ENCODE data around the gene CERS6. TPM values are rescaled to one million over a fixed set of nuclear protein-coding genes. Genes with fewer than 3 reads are reported as not detected.

Gene CERS6
- total RNA-seq, 1 experiment from 2014 or later: not detected

GRCh38 chr2:168744844-168745243 is 288.8 kb downstream of the CERS6 start:
- Histone ChIP-seq H3K9me2 (replicated peaks; ENCODE audit: insufficient read depth, low read length) (no peaks in the 10 kb centered on the region), H2AFZ (ENCODE audit: low read length) (no peak overlapping the region), H3K9me3 (ENCODE audit: low read length) (no peaks in the 10 kb centered on the region), H3K27me3 (ENCODE audit: low read length) (no peaks in the 10 kb centered on the region), H3K36me3 (ENCODE audit: insufficient read depth, low read length) (no peaks in the 10 kb centered on the region), H3K27ac (ENCODE audit: low read length) (no peak overlapping the region), H3K4me3 (ENCODE audit: low read length) (no peak overlapping the region), H4K20me1 (ENCODE audit: insufficient read depth, low read depth, low read length) (no peaks in the 10 kb centered on the region), H3K79me2 (ENCODE audit: low read length) (no peaks in the 10 kb centered on the region), H3K9ac (ENCODE audit: low read length) (no peak overlapping the region), H3K4me2 (ENCODE audit: low read depth, low read length, poor library complexity, severe bottlenecking) (no peak overlapping the region), H3K4me1 (ENCODE audit: low read length) (no peaks in the 10 kb centered on the region)
- no peak for DNase-seq

GRCh38 chr2:168748461-168748860 is 292.4 kb downstream of the CERS6 start:
- no peak overlapping the region for H3K9ac ChIP-seq (ENCODE audit: low read length)
- H3K4me1 ChIP-seq (ENCODE audit: low read length): no peaks in the 10 kb centered on the region
- no peak overlapping the region for H3K4me3 ChIP-seq (ENCODE audit: low read length)
- H3K27ac ChIP-seq (ENCODE audit: low read length): no peak overlapping the region
- DNase-seq: no peak
- H3K79me2 ChIP-seq (ENCODE audit: low read length): no peaks in the 10 kb centered on the region
- H3K36me3 ChIP-seq (ENCODE audit: insufficient read depth, low read length): no peaks in the 10 kb centered on the region
- no peaks in the 10 kb centered on the region for H3K9me2 ChIP-seq (replicated peaks; ENCODE audit: insufficient read depth, low read length)
- no peaks in the 10 kb centered on the region for H4K20me1 ChIP-seq (ENCODE audit: insufficient read depth, low read depth, low read length)
- H3K9me3 ChIP-seq (ENCODE audit: low read length): no peaks in the 10 kb centered on the region
- no peak overlapping the region for H2AFZ ChIP-seq (ENCODE audit: low read length)
- H3K27me3 ChIP-seq (ENCODE audit: low read length): no peaks in the 10 kb centered on the region
- no peak overlapping the region for H3K4me2 ChIP-seq (ENCODE audit: low read depth, low read length, poor library complexity, severe bottlenecking)

GRCh38 chr2:168749297-168749696 is 293.2 kb downstream of the CERS6 start:
- Histone ChIP-seq H4K20me1 (ENCODE audit: insufficient read depth, low read depth, low read length) (no peaks in the 10 kb centered on the region), H3K4me1 (ENCODE audit: low read length) (no peaks in the 10 kb centered on the region)

GRCh38 chr2:168751104-168751740 is 295.1 kb downstream of the CERS6 start:
- H3K4me1 ChIP-seq (ENCODE audit: low read length): no peaks in the 10 kb centered on the region
- no peaks in the 10 kb centered on the region for H3K9me2 ChIP-seq (replicated peaks; ENCODE audit: insufficient read depth, low read length)

More at GRCh38 chr2:168749297-168749696, 293.2 kb downstream of the CERS6 start:
- no peaks in the 10 kb centered on the region for H3K9me2 ChIP-seq (replicated peaks; ENCODE audit: insufficient read depth, low read length)
- no peaks in the 10 kb centered on the region for H3K36me3 ChIP-seq (ENCODE audit: insufficient read depth, low read length)
- no peaks in the 10 kb centered on the region for H3K27me3 ChIP-seq (ENCODE audit: low read length)
- H3K9me3 ChIP-seq (ENCODE audit: low read length): no peaks in the 10 kb centered on the region
- H3K9ac ChIP-seq (ENCODE audit: low read length): no peak overlapping the region
- no peak overlapping the region for H3K4me3 ChIP-seq (ENCODE audit: low read length)
- H3K27ac ChIP-seq (ENCODE audit: low read length): no peak overlapping the region
- H2AFZ ChIP-seq (ENCODE audit: low read length): no peak overlapping the region
- H3K79me2 ChIP-seq (ENCODE audit: low read length): no peaks in the 10 kb centered on the region
- H3K4me2 ChIP-seq (ENCODE audit: low read depth, low read length, poor library complexity, severe bottlenecking): no peak overlapping the region
- DNase-seq: no peak

GRCh38 chr2:168752361-168752760 is 296.3 kb downstream of the CERS6 start:
- Histone ChIP-seq H3K4me3 (ENCODE audit: low read length) (no peak overlapping the region), H3K36me3 (ENCODE audit: insufficient read depth, low read length) (no peaks in the 10 kb centered on the region), H3K9me3 (ENCODE audit: low read length) (no peaks in the 10 kb centered on the region), H3K27ac (ENCODE audit: low read length) (no peak overlapping the region), H4K20me1 (ENCODE audit: insufficient read depth, low read depth, low read length) (no peaks in the 10 kb centered on the region), H3K79me2 (ENCODE audit: low read length) (no peaks in the 10 kb centered on the region), H2AFZ (ENCODE audit: low read length) (no peak overlapping the region), H3K9ac (ENCODE audit: low read length) (no peak overlapping the region), H3K27me3 (ENCODE audit: low read length) (no peaks in the 10 kb centered on the region), H3K4me2 (ENCODE audit: low read depth, low read length, poor library complexity, severe bottlenecking) (no peak overlapping the region), H3K9me2 (replicated peaks; ENCODE audit: insufficient read depth, low read length) (no peaks in the 10 kb centered on the region), H3K4me1 (ENCODE audit: low read length) (no peaks in the 10 kb centered on the region)
- no peak for DNase-seq

More at GRCh38 chr2:168751104-168751740, 295.1 kb downstream of the CERS6 start:
- Histone ChIP-seq H3K27ac (ENCODE audit: low read length) (no peak overlapping the region), H2AFZ (ENCODE audit: low read length) (no peak overlapping the region), H4K20me1 (ENCODE audit: insufficient read depth, low read depth, low read length) (no peaks in the 10 kb centered on the region), H3K9ac (ENCODE audit: low read length) (no peak overlapping the region), H3K4me3 (ENCODE audit: low read length) (no peak overlapping the region), H3K27me3 (ENCODE audit: low read length) (no peaks in the 10 kb centered on the region), H3K79me2 (ENCODE audit: low read length) (no peaks in the 10 kb centered on the region), H3K4me2 (ENCODE audit: low read depth, low read length, poor library complexity, severe bottlenecking) (no peak overlapping the region), H3K36me3 (ENCODE audit: insufficient read depth, low read length) (no peaks in the 10 kb centered on the region), H3K9me3 (ENCODE audit: low read length) (no peaks in the 10 kb centered on the region)
- no peak for DNase-seq

GRCh38 chr2:168753765-168754329 is 297.8 kb downstream of the CERS6 start:
- Histone ChIP-seq H3K27me3 (ENCODE audit: low read length) (no peaks in the 10 kb centered on the region), H3K79me2 (ENCODE audit: low read length) (no peaks in the 10 kb centered on the region), H2AFZ (ENCODE audit: low read length) (no peak overlapping the region), H4K20me1 (ENCODE audit: insufficient read depth, low read depth, low read length) (no peaks in the 10 kb centered on the region), H3K27ac (ENCODE audit: low read length) (no peak overlapping the region), H3K4me3 (ENCODE audit: low read length) (no peak overlapping the region), H3K9me3 (ENCODE audit: low read length) (no peaks in the 10 kb centered on the region), H3K36me3 (ENCODE audit: insufficient read depth, low read length) (no peaks in the 10 kb centered on the region), H3K4me2 (ENCODE audit: low read depth, low read length, poor library complexity, severe bottlenecking) (no peak overlapping the region), H3K4me1 (ENCODE audit: low read length) (no peaks in the 10 kb centered on the region), H3K9me2 (replicated peaks; ENCODE audit: insufficient read depth, low read length) (no peaks in the 10 kb centered on the region), H3K9ac (ENCODE audit: low read length) (no peak overlapping the region)
- no peak for DNase-seq

GRCh38 chr2:168757223-168757622 is 301.2 kb downstream of the CERS6 start:
- H2AFZ ChIP-seq (ENCODE audit: low read length): no peak overlapping the region

GRCh38 chr2:168758970-168759820 is 303.1 kb downstream of the CERS6 start:
- H3K4me2 ChIP-seq (ENCODE audit: low read depth, low read length, poor library complexity, severe bottlenecking): no peak overlapping the region
- H3K9ac ChIP-seq (ENCODE audit: low read length): no peak overlapping the region
- no peaks in the 10 kb centered on the region for H3K9me3 ChIP-seq (ENCODE audit: low read length)
- H3K27ac ChIP-seq (ENCODE audit: low read length): no peak overlapping the region
- H3K79me2 ChIP-seq (ENCODE audit: low read length): no peaks in the 10 kb centered on the region
- no peak overlapping the region for H3K4me3 ChIP-seq (ENCODE audit: low read length)
- no peaks in the 10 kb centered on the region for H4K20me1 ChIP-seq (ENCODE audit: insufficient read depth, low read depth, low read length)
- no peaks in the 10 kb centered on the region for H3K36me3 ChIP-seq (ENCODE audit: insufficient read depth, low read length)
- DNase-seq: peak; percentile 79
- no peaks in the 10 kb centered on the region for H3K27me3 ChIP-seq (ENCODE audit: low read length)
- no peaks in the 10 kb centered on the region for H3K4me1 ChIP-seq (ENCODE audit: low read length)
- no peak overlapping the region for H2AFZ ChIP-seq (ENCODE audit: low read length)
- H3K9me2 ChIP-seq (replicated peaks; ENCODE audit: insufficient read depth, low read length): no peaks in the 10 kb centered on the region

More at GRCh38 chr2:168757223-168757622, 301.2 kb downstream of the CERS6 start:
- H3K79me2 ChIP-seq (ENCODE audit: low read length): no peaks in the 10 kb centered on the region
- no peaks in the 10 kb centered on the region for H3K4me1 ChIP-seq (ENCODE audit: low read length)
- no peaks in the 10 kb centered on the region for H3K9me2 ChIP-seq (replicated peaks; ENCODE audit: insufficient read depth, low read length)
- DNase-seq: no peak
- H3K27ac ChIP-seq (ENCODE audit: low read length): no peak overlapping the region
- no peaks in the 10 kb centered on the region for H3K36me3 ChIP-seq (ENCODE audit: insufficient read depth, low read length)
- H3K4me2 ChIP-seq (ENCODE audit: low read depth, low read length, poor library complexity, severe bottlenecking): no peak overlapping the region
- no peak overlapping the region for H3K9ac ChIP-seq (ENCODE audit: low read length)
- H3K27me3 ChIP-seq (ENCODE audit: low read length): no peaks in the 10 kb centered on the region
- no peaks in the 10 kb centered on the region for H4K20me1 ChIP-seq (ENCODE audit: insufficient read depth, low read depth, low read length)
- H3K4me3 ChIP-seq (ENCODE audit: low read length): no peak overlapping the region
- H3K9me3 ChIP-seq (ENCODE audit: low read length): no peaks in the 10 kb centered on the region

Data from Karpas-422 (cell line).